Measurements from ENCODE around the gene GARIN5A. TPM values are rescaled to one million over a fixed set of nuclear protein-coding genes. Genes with fewer than 3 reads are reported as not detected.

Gene GARIN5A
- total and polyA plus RNA-seq, 12 donors = 0.54 to 26.3 (median 2.0) TPM; not detected in 1

- intact Hi-C loops (cut with DNase I) = no loop called here
- Histone ChIP-seq H3K27me3 (no peaks in the 10 kb centered on the region), H3K36me3 (replicated peaks in 1 of 2) (no peaks in the 10 kb centered on the region), H3K27ac (no peak overlapping the region), H3K4me3 (no peak overlapping the region), H3K4me1 (replicated peaks in 1 of 2) (no peaks in the 10 kb centered on the region), H3K9me3 (replicated peaks in 1 of 3) (no peaks in the 10 kb centered on the region)
- DNase-seq = no peak
- no peak for TF ChIP-seq CTCF (IDR thresholded peaks at IDR 0.05)
- 79 to 94% (median 87%) methylated on average over 4 to 11 of the region's 11 CpGs for WGBS, 4 donors
Observed at GRCh38 chr19:50466706-50467039, 10.0 kb downstream of the GARIN5A start.

DNA sequence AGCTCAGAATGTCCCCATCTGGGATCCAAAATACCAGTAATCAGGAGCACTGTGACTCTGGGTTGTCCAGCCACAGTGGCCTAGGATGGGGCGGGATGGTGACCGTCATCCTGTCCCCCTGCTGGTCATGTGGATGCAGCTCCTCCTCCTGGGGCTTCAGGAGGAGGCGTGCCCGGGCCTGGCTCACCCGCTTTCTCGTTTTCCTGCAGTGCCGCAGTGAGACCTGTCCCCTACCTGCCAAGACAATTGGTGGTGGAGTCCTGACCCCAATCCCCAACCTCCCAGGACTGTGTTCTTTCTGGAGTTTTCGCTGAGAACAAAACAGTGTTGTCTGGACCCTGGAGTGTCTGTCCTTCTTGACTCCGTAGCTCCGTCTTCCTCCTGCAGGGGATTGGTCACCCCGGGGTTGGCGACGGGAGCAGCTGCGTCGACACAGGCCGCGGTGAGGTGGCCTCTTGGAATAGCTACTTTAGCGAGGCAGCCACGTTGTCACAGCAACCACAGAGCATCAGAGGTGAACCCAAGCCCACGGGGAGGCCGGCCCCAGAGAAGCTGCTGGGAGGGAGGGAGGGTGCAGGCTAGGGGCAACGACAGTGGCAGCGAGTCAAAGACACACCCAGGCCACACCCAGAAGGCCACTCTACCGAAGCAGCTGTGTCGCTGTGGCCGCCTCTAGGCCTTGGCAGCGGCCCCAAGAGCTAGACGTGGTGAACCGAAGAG lies 10.5 kb downstream of the GARIN5A start:
- Histone ChIP-seq H3K4me3 (no peak overlapping the region), H3K27me3 (no peaks in the 10 kb centered on the region), H3K4me1 (replicated peaks in 1 of 2) (no peaks in the 10 kb centered on the region), H3K27ac (no peak overlapping the region), H3K36me3 (replicated peaks in 1 of 2) (no peaks in the 10 kb centered on the region), H3K9me3 (replicated peaks in 1 of 3) (no peaks in the 10 kb centered on the region)
- DNase-seq = peak in 1 of 7 donors; percentile 70
- intact Hi-C loops (cut with DNase I) = no loop called here
- TF ChIP-seq CTCF (IDR thresholded peaks at IDR 0.05) (no peak), POLR2A (IDR thresholded peaks at IDR 0.05) (no peak)
- WGBS, 4 donors = 57 to 66% (median 59%) methylated on average over 7 to 29 of the region's 29 CpGs

GRCh38 chr19:50465000-50465399 lies 11.6 kb downstream of the GARIN5A start:
- Histone ChIP-seq H3K4me3 (no peak overlapping the region), H3K9me3 (replicated peaks in 1 of 3) (no peaks in the 10 kb centered on the region), H3K36me3 (replicated peaks in 1 of 2) (no peaks in the 10 kb centered on the region), H3K27ac (no peak overlapping the region), H3K4me1 (replicated peaks in 1 of 2) (no peaks in the 10 kb centered on the region), H3K27me3 (no peaks in the 10 kb centered on the region)
- TF ChIP-seq CTCF (IDR thresholded peaks at IDR 0.05) (no peak), POLR2A (IDR thresholded peaks at IDR 0.05) (no peak)
- intact Hi-C loops (cut with DNase I) = loop anchor here (5.0 kb wide), 1 partner anchor 98 kb away; the partner anchor contains the start of gene NAPSA (in 2 of the 2)
- no peak for DNase-seq
- WGBS, 4 donors = 84 to 97% (median 87%) methylated on average over 10 to 13 of the region's 13 CpGs

DNA sequence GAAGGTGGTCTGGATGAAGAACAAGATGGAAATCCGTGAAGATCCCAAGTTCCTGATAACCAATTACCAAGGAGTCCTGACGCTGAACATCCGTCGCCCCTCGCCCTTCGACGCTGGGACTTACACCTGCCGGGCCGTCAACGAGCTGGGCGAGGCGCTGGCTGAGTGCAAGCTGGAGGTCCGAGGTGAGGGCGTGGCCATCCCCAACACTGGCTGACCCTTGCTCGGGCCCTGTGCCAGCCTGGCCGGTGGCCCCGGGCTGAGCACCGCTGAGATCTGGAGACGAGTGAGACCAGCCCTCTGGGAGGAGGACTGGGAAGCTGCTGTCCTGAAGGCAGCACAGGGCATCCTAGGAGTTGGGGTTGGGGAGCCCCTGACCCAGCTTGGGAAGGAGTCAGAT lies 12.3 kb downstream of the GARIN5A start:
- H3K4me3 ChIP-seq = no peak overlapping the region
- H3K27me3 ChIP-seq = no peaks in the 10 kb centered on the region
- no peaks in the 10 kb centered on the region for H3K4me1 ChIP-seq (replicated peaks in 1 of 2)
- WGBS, 4 donors = 73 to 80% (median 78%) methylated on average over 1 to 19 of the region's 19 CpGs
- H3K9me3 ChIP-seq (replicated peaks in 1 of 3) = no peaks in the 10 kb centered on the region
- no peak for TF ChIP-seq CTCF (IDR thresholded peaks at IDR 0.05)
- TF ChIP-seq POLR2A (IDR thresholded peaks at IDR 0.05) = no peak
- intact Hi-C loops (cut with DNase I) = loop anchor here (5.0 kb wide), 1 partner anchor 97 kb away; the partner anchor contains the start of gene NAPSA (in 2 of the 2)
- DNase-seq = no peak
- H3K36me3 ChIP-seq (replicated peaks in 1 of 2) = no peaks in the 10 kb centered on the region
- H3K27ac ChIP-seq = no peak overlapping the region

Data from adrenal gland (tissue), 12 donors.